Heart left ventricle (tissue), 16 donors: ENCODE data around the gene PEX3. TPM values are rescaled to one million over a fixed set of nuclear protein-coding genes. Genes with fewer than 3 reads are reported as not detected.

ENCODE experiments used
- ATAC-seq, 4 donors: fragments of 200-7000 bp; cut with Tn5 transposase; one replicate each; pipeline ENCODE4 v1.9.1; 2020 to 2022; ENCODE audit warnings: moderate library complexity in 4 of 4, mild to moderate bottlenecking in 3 of 4, moderate number of reproducible peaks in 1 of 4
- DNase-seq, 5 donors: peaks; one replicate each; pipeline ENCODE4 v3.0.0-alpha.2; 2020
- H3K27ac ChIP-seq, 12 donors: fragments of 200-600 bp; sonication (generic) in 4 of 12; one replicate each; pipeline versions ENCODE4 v1.5.0 to v1.8.0; 2016 to 2022; ENCODE audit warnings: mild to moderate bottlenecking in 2 of 12
- H3K27me3 ChIP-seq, 9 donors: fragments of 200-600 bp; sonication (generic) in 2 of 9; one replicate each; pipeline versions ENCODE4 v1.5.1 to v1.8.0; 2016 to 2022; ENCODE audit warnings: mild to moderate bottlenecking in 3 of 9
- H3K36me3 ChIP-seq, 9 donors: fragments of 200-600 bp; sonication (generic) in 2 of 9; one replicate each; pipeline versions ENCODE4 v1.5.0 to v1.8.0; 2018 to 2022; ENCODE audit warnings: mild to moderate bottlenecking in 2 of 9
- H3K4me1 ChIP-seq, 12 donors: fragments of 200-600 bp; sonication (generic) in 4 of 12; one replicate each; pipeline versions ENCODE4 v1.5.0 to v1.8.0; 2016 to 2022; ENCODE audit warnings: mild to moderate bottlenecking in 3 of 12
- H3K4me3 ChIP-seq, 12 donors: fragments of 200-600 bp; sonication (generic) in 4 of 12; one replicate each; pipeline versions ENCODE4 v1.5.0 to v1.8.0; 2017 to 2022; ENCODE audit warnings: mild to moderate bottlenecking in 9 of 12, moderate library complexity in 4 of 12
- H3K9me3 ChIP-seq, 12 donors: fragments of 200-600 bp; sonication (generic) in 4 of 12; one replicate each; pipeline versions ENCODE4 v1.5.0 to v1.8.0; 2016 to 2022; ENCODE audit warnings: mild to moderate bottlenecking in 1 of 12
- POLR2A ChIP-seq, 2 donors: fragments of 450-650 bp; IDR thresholded peaks; one replicate each; pipeline ENCODE4 v1.6.1; 2017; ENCODE audit warnings: antibody characterized with exemption in 2 of 2, mild to moderate bottlenecking in 2 of 2, moderate library complexity in 2 of 2
- WGBS, 4 donors: extraction: QIAGEN DNeasy Blood & Tissue Kit in 2 of 4; methylation state at CpG; one replicate each; pipeline versions ENCODE4 v1.1.5 to v1.1.7; 2013 to 2018; 5-methylcytosine and 5-hydroxymethylcytosine counted together
- intact Hi-C, 10 donors: fragments of 100-400 bp; cut with DNase I; formaldehyde crosslinking; loops; one replicate each; pipeline versions ENCODE4 v1.11.1 to v1.14.2; 2022
- polyA plus RNA-seq, 2 donors: library from polyadenylated mRNA; stranded (reverse); fragments of 200-250 nt; gene quantifications; one replicate each; pipeline ENCODE4 v1.2.3, GENCODE V29; 2013
- total RNA-seq, 9 donors: library from RNA; depleted of rRNA in 2 of 9; stranded (reverse); fragments of >200 nt in 2 of 9; fragmentation: NEBNext Ultra II Directional in 3 of 9; extraction: Animal tissue kit (Norgen Biotek cat#: 25700) in 3 of 9; gene quantifications; one replicate each; pipeline versions ENCODE4 v1.1.0 to v1.2.4, GENCODE V29; 2016 to 2023
- TF ChIP-seq, protein P1 (sequence below), 12 donors: fragments of 200-600 bp; sonication (generic) in 4 of 12; IDR thresholded peaks; one replicate each; pipeline versions ENCODE4 v1.5.0 to v1.8.0; 2018 to 2022; ENCODE audit warnings: antibody characterized with exemption in 12 of 12, mild to moderate bottlenecking in 5 of 12
- donor health status: ischemic (EF 13 %, LVEDD 7.1; RV severe dilation, severe dysfunction).
- donor health status: healthy with polysubstance abuse.
- donor health status: DM: no; HTN: yes; CAD: no.
- donor health status: DM: no; HTN: no; CAD: no.
- donor health status: ischemic (EF 25% LVEDD 6.9; RV normal size, moderate dysfunction).
- donor health status: ischemic (EF 25% LVEDD 5.7; RV mildly dilated, moderate dysfunction).
- donor health status: healthy.
- donor health status: DM: yes; HTN: yes; CAD: no.
- donor health status: ischemic (EF 35%, LVEDD 5.7; RV mildly dilated, moderate dysfunction).
- donor health status: nonischemic (EF 11% LVEDD 7.7; RV severe dilation, severe dysfunction).
- donor health status: DM: yes; HTN: yes; CAD: no.
- donor health status: PGD.
- donor health status: ischemic (EF 29% LVEDD 5.4; RV normal size, mild dysfunction).
- donor health status: nonischemic (EF 23%, LVEDD 6.1; RV moderate dilation, normal function).

PEX3 gene
- total and polyA plus RNA-seq, 11 donors, result 6.4 to 24.9 (median 20.4) TPM

DNA sequence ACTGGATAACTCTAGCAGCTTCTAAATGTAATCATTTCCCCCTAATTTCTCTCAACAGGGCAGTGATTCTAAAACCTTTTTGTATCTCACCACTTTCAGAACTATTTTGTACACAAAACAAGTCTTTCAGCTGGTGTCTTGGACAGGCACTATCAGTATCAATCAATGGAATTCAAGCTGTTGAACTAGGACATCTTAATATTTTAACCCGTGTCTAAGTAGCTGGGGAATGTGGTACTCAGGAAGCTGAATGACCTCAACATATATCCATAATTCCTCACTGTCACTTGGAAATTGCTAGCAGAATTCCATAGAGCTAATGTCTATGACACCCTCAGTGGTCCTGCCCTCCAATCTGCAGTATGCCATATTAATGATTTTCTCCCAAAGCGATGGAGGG, 24.6 kb upstream of the PEX3 start:
- Histone ChIP-seq H3K4me1 (no peaks in the 10 kb centered on the region), H3K27me3 (no peaks in the 10 kb centered on the region), H3K27ac (no peak overlapping the region), H3K9me3 (no peaks in the 10 kb centered on the region), H3K4me3 (no peak overlapping the region), H3K36me3 (no peaks in the 10 kb centered on the region)
- ATAC-seq (no peak), DNase-seq (no peak)
- WGBS, 4 donors, result 76 to 85% (median 76%) methylated on average over 2 of the region's 2 CpGs
- intact Hi-C loops, result loop anchor here (2.0 to 10.0 kb wide), 13 partner anchors 189 to 954 kb away; no protein-coding TSS in a partner anchor
- no peak for TF ChIP-seq POLR2A (IDR thresholded peaks at IDR 0.05)
- TF ChIP-seq, protein P1, sequence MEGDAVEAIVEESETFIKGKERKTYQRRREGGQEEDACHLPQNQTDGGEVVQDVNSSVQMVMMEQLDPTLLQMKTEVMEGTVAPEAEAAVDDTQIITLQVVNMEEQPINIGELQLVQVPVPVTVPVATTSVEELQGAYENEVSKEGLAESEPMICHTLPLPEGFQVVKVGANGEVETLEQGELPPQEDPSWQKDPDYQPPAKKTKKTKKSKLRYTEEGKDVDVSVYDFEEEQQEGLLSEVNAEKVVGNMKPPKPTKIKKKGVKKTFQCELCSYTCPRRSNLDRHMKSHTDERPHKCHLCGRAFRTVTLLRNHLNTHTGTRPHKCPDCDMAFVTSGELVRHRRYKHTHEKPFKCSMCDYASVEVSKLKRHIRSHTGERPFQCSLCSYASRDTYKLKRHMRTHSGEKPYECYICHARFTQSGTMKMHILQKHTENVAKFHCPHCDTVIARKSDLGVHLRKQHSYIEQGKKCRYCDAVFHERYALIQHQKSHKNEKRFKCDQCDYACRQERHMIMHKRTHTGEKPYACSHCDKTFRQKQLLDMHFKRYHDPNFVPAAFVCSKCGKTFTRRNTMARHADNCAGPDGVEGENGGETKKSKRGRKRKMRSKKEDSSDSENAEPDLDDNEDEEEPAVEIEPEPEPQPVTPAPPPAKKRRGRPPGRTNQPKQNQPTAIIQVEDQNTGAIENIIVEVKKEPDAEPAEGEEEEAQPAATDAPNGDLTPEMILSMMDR (IDR thresholded peaks at IDR 0.05), result no peak

DNA sequence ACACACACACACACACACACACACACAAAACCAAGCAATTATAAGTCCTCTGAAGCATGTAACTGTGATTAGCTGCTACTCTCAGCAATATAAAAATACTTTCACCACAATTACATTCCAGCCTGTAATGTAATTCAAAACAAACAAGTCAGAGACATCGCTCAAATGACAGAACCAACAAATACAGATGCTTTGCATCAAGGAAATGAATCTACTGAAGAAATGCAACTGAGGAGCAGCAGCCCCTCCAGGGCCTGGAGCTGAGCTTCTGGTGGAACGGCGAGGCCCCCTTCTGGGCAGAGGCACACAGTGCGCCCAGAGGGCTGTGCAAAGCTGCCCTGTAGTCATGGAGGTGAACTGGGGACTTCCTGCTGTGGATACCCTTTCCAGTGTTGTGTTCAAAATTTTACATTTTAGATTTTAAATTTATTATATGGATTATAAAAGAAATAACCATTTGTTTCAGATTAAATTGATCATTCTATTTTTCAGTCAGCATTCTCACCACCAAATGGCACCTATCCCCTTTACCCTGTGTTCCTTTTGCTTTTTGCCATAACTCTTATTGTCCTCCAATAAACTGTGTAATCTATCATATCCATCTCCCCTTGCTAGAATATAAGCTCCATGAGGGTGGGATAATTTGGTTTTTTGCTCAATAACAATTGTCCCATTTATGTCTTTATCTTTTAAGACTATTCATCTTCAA, 23.3 kb upstream of the PEX3 start:
- TF ChIP-seq POLR2A (IDR thresholded peaks at IDR 0.05), result no peak
- TF ChIP-seq, protein P1 (IDR thresholded peaks at IDR 0.05), result peak; percentile 81 to 97 (median 93)

DNA sequence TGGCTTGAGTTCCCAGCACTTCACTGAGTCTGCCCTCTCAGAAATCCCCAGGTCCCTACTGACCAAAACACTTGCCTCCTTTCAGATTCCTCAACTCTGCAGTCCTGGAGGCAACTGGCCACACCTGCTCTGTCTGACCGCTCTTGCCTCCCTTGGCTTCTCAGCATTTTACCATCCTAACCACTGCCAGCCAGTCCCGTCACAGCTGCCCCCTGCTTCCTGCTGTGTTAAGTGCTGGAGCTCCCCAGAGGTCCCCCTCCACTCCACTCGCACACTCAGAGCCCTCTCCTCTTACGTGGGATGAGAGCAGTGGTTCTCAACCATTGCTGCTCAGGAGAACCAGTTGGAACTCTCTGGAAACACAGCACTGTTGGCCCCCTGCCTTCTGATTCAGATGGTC, 20.6 kb upstream of the PEX3 start:
- TF ChIP-seq, protein P1 (IDR thresholded peaks at IDR 0.05), result no peak
- no peak for TF ChIP-seq POLR2A (IDR thresholded peaks at IDR 0.05)
- intact Hi-C loops, result loop anchor here (5.0 to 10.0 kb wide), 10 partner anchors 193 to 958 kb away; no protein-coding TSS in a partner anchor
- peak in 1 of 4 donors; percentile 13 for ATAC-seq
- Histone ChIP-seq H3K9me3 (no peaks in the 10 kb centered on the region), H3K27ac (no peak overlapping the region), H3K36me3 (peaks cover 0 to 9% (median 4%) of the 10 kb centered on the region in 9 donors), H3K4me1 (no peaks in the 10 kb centered on the region), H3K27me3 (no peaks in the 10 kb centered on the region), H3K4me3 (no peak overlapping the region)
- 92 to 98% (median 95%) methylated on average over 4 of the region's 4 CpGs for WGBS, 4 donors
- DNase-seq, result no peak

More for the DNA sequence above, 23.3 kb upstream of the PEX3 start:
- H3K36me3 ChIP-seq, result peaks cover 0 to 6% (median 2%) of the 10 kb centered on the region in 9 donors
- ATAC-seq, result peak; percentile 82 to 96 (median 95)
- intact Hi-C loops, result loop anchor here (1.0 to 10.0 kb wide), 15 partner anchors 190 to 955 kb away; no protein-coding TSS in a partner anchor
- no peaks in the 10 kb centered on the region for H3K4me1 ChIP-seq
- H3K27me3 ChIP-seq, result no peaks in the 10 kb centered on the region
- WGBS, 4 donors, result 17 to 23% (median 19%) methylated on average over 4 of the region's 4 CpGs
- H3K9me3 ChIP-seq, result no peaks in the 10 kb centered on the region
- H3K27ac ChIP-seq, result no peak overlapping the region
- no peak overlapping the region for H3K4me3 ChIP-seq
- DNase-seq, result peak; percentile 64 to 78 (median 70)

DNA sequence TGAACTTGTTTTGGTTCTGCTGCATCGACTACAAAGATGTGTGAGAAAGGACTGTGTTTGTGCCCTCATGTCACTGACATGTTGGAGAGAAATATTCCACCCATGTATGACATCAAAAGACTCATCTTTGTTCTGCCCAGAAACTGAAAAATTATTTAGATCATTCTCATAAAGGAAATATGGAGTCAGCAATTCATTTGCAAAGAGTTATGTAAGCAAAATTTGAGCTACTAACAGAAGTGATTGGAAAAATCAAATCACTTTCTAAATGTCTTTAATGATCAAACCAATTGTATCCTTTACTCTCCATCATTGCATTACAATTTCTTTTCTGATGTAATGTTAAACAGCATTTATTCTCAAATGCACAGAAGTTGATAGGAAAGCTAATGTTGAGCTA, 19.4 kb upstream of the PEX3 start:
- peaks cover 0 to 9% (median 4%) of the 10 kb centered on the region in 9 donors for H3K36me3 ChIP-seq
- DNase-seq (no peak), ATAC-seq (no peak)
- WGBS, 4 donors, result 76 to 100% (median 89%) methylated on average over 1 of the region's 1 CpG
- no peaks in the 10 kb centered on the region for H3K9me3 ChIP-seq
- intact Hi-C loops, result no loop called here
- no peaks in the 10 kb centered on the region for H3K4me1 ChIP-seq
- no peak overlapping the region for H3K4me3 ChIP-seq
- TF ChIP-seq, protein P1 (IDR thresholded peaks at IDR 0.05), result no peak
- TF ChIP-seq POLR2A (IDR thresholded peaks at IDR 0.05), result no peak
- no peak overlapping the region for H3K27ac ChIP-seq
- H3K27me3 ChIP-seq, result no peaks in the 10 kb centered on the region
